WTC11 (cell line): ENCODE measurements around the gene ZCCHC14.

Experiments
- CREM ChIP-seq: sonication (generic); formaldehyde crosslinking; IDR thresholded peaks from 2 replicates; pipeline ENCODE4 v1.8.1; 2022; ENCODE audit warnings: mild to moderate bottlenecking, missing genetic modification reagents, moderate library complexity
- ESRRA ChIP-seq: sonication (generic); formaldehyde crosslinking; IDR thresholded peaks from 2 replicates; pipeline ENCODE4 v1.8.1; 2022; ENCODE audit warnings: mild to moderate bottlenecking, missing genetic modification reagents, borderline replicate concordance
- FOXJ3 ChIP-seq: sonication (generic); formaldehyde crosslinking; IDR thresholded peaks from 2 replicates; pipeline ENCODE4 v1.9.0; 2021; ENCODE audit warnings: missing genetic modification reagents, mild to moderate bottlenecking, borderline replicate concordance
- NFYB ChIP-seq: sonication (generic); formaldehyde crosslinking; conservative IDR thresholded peaks from 2 replicates; pipeline ENCODE4 v1.8.0; 2022; ENCODE audit warnings: low read depth, missing genetic modification reagents
- SP1 ChIP-seq: sonication (generic); formaldehyde crosslinking; conservative IDR thresholded peaks from 2 replicates; pipeline ENCODE4 v1.8.1; 2022; ENCODE audit warnings: missing genetic modification reagents
- ZNF121 ChIP-seq: sonication (generic); formaldehyde crosslinking; IDR thresholded peaks from 2 replicates; pipeline ENCODE4 v1.8.0; 2023; ENCODE audit warnings: missing genetic modification reagents
- TF ChIP-seq, protein P1 (sequence below): fragments of 200-600 bp; IDR thresholded peaks from 2 replicates; pipeline ENCODE4 v1.8.0; 2022; ENCODE audit warnings: antibody characterized with exemption
- TF ChIP-seq, protein P2 (sequence below): sonication (generic); formaldehyde crosslinking; conservative IDR thresholded peaks from 2 replicates; pipeline ENCODE4 v1.8.1; 2022; ENCODE audit warnings: mild to moderate bottlenecking, missing genetic modification reagents
- TF ChIP-seq, protein P3 (sequence below): sonication (generic); formaldehyde crosslinking; IDR thresholded peaks from 2 replicates; pipeline ENCODE4 v1.8.0; 2022; ENCODE audit warnings: mild to moderate bottlenecking, missing genetic modification reagents

DNA sequence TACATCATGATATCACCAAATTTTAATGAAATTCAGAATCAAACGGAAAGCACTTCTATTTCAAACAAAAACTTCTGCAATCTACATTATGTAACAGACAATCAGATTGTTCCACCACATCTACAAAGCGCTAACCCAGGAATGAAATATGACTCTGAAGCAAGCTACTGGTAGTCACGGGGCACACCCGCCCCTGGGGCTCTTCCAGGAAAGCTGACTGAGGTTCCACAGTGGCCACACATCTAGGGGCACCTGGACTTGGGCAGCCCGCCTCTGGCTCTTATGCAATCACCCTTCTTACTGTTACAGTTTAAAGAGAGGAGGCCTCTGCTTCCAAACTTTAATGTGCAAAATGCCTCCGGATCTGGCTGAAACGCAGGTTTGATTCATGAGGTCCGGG, 27.5 kb downstream of the ZCCHC14 start:
- TF ChIP-seq, protein P1, sequence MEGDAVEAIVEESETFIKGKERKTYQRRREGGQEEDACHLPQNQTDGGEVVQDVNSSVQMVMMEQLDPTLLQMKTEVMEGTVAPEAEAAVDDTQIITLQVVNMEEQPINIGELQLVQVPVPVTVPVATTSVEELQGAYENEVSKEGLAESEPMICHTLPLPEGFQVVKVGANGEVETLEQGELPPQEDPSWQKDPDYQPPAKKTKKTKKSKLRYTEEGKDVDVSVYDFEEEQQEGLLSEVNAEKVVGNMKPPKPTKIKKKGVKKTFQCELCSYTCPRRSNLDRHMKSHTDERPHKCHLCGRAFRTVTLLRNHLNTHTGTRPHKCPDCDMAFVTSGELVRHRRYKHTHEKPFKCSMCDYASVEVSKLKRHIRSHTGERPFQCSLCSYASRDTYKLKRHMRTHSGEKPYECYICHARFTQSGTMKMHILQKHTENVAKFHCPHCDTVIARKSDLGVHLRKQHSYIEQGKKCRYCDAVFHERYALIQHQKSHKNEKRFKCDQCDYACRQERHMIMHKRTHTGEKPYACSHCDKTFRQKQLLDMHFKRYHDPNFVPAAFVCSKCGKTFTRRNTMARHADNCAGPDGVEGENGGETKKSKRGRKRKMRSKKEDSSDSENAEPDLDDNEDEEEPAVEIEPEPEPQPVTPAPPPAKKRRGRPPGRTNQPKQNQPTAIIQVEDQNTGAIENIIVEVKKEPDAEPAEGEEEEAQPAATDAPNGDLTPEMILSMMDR: no peak
- no peak for TF ChIP-seq ZNF121
- no peak for TF ChIP-seq CREM
- TF ChIP-seq NFYB (CRISPR knock-in tag): no peak
- TF ChIP-seq, protein P2, sequence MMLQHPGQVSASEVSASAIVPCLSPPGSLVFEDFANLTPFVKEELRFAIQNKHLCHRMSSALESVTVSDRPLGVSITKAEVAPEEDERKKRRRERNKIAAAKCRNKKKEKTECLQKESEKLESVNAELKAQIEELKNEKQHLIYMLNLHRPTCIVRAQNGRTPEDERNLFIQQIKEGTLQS (CRISPR knock-in tag): no peak
- TF ChIP-seq SP1 (CRISPR knock-in tag): no peak
- TF ChIP-seq ESRRA: no peak
- TF ChIP-seq FOXJ3 (CRISPR knock-in tag): no peak
- TF ChIP-seq, protein P3, sequence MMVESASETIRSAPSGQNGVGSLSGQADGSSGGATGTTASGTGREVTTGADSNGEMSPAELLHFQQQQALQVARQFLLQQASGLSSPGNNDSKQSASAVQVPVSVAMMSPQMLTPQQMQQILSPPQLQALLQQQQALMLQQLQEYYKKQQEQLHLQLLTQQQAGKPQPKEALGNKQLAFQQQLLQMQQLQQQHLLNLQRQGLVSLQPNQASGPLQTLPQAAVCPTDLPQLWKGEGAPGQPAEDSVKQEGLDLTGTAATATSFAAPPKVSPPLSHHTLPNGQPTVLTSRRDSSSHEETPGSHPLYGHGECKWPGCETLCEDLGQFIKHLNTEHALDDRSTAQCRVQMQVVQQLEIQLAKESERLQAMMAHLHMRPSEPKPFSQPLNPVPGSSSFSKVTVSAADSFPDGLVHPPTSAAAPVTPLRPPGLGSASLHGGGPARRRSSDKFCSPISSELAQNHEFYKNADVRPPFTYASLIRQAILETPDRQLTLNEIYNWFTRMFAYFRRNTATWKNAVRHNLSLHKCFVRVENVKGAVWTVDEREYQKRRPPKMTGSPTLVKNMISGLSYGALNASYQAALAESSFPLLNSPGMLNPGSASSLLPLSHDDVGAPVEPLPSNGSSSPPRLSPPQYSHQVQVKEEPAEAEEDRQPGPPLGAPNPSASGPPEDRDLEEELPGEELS (CRISPR knock-in tag): no peak
